ENCODE data around the gene SNORC.

The SNORC gene

DNA sequence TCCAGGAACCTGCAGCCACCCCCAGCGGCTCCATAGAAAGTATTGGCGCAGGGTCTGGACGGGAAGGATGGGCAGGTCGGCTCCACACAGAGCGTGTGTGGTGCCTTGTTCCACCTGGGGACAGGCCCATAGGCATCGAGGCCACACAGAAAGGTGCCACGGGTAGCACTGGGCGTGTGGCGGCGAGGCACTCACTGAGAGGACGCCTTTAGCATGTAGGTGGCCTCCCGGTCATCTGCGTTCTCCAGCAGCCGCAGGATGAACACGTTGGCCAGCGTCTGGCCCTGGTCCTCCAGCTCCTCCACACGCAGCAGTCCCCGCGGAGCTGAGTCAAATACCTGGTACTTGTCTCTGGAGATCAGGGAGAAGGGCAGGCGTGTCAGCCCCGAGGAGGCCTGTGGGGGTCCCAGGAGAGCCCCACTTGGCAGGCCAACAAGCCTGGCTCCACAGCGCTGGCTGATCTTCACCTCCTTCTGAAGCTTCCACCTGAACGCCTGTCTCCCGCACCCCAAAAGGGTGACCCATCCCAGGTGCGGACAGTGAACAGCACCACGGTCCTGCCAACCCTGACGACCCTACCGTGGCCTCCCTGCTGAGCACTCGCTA is 13.2 kb downstream of the SNORC start:
- no peak for DNase-seq

- DNase-seq, result no peak
Measured at GRCh38 chr2:232884001-232884421, 13.9 kb downstream of the SNORC start.

- DNase-seq, result no peak
Measured at GRCh38 chr2:232884549-232885263, 14.6 kb downstream of the SNORC start.

GRCh38 chr2:232885264-232885961 is 15.3 kb downstream of the SNORC start:
- DNase-seq, result no peak

GRCh38 chr2:232886176-232886575 is 16.1 kb downstream of the SNORC start:
- no peak for DNase-seq

- DNase-seq, result no peak
Measured at GRCh38 chr2:232886632-232887031, 16.6 kb downstream of the SNORC start.

DNA sequence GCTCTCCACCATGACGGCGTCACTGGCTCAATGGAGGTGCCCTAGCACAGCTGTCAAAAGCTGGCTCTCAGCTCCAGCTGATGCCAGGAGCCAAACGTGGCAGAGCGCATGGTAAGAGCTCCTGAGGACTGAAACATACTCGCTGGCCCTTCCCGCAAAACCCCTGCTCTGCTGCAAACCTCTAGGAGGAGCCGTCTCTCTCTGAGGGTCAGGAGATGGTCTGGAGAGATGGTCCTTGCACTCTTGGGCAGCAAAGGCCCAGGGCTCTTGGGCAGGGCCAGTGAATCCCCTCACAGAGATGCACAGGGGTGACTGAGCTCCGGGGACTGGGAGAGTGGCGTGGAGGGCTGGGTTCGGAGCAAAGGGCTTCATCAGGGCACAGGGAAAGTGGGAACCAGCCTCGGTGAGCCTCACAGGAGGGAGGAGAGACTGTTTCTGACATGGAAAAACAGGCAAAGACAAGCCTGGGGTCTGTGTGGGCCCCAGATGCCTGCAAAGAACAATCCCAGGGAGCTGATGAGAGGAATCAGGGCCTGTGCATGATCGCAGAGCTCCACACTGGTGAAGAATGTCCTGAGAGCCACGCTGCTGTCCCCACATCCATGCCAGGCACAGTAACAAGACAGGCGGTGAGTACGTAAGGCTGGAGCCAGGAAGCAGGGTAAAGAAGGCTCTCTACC is 17.2 kb downstream of the SNORC start:
- no peak for DNase-seq

- DNase-seq, result no peak
Measured at GRCh38 chr2:232888099-232888836, 18.2 kb downstream of the SNORC start.

DNA sequence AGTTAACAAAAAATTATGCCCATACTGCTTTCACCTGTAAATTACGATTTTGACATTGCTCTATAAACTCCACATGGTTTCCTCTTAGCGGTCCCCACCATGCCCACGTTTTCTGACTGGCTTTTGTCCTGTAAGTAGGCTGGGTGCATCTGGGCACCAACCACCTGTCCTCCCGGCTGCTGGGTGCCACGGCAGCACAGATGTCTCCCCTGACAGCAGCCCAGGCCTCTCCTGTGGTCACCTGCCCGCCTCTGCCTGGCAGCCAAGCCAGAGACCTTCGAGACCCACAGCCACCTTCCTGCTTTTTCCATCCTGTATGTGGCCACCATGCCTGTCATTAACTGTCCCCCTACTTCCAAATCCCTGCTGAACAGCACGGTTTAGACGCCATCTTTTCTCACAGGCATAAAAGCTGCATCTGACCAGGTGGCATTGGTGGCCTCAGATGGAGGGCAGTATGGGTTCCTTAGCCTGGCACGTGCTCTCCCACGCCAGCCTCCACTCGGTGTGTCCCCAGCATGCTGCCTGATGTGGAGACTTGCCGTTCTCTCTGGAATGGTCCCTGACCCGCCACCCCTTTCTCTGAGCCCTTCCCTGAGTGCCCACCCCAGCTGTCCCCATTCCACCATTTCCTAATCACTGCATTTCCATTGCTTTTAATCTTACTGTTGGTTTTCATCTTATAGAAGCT is 18.9 kb downstream of the SNORC start:
- DNase-seq, result no peak

DNA sequence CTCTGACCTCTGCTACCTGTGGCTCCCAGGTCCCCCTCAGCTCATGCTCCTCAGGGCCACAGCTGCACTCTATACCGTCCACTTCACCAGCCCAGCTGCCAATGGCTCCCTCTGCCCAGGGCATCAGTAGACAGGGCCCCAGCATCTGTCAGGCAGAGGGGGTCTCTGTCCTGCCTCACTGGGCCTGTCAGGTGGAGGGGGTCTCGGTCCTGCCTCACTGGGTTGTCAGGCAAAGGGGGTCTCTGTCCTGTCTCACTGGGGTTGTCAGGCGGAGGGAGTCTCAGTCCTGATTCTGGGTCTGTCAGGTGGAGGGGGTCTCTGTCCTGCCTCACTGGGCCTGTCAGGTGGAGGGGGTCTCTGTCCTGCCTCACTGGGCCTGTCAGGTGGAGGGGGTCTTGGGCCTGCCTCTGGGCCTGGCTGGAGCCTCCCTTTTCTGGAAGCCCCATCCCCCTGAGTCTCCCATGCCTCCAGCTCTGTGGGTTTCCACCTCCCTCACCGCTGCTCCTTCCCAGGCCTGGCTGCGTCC is 19.9 kb downstream of the SNORC start:
- DNase-seq, result no peak

- no peak for DNase-seq
Measured at GRCh38 chr2:232890536-232890895, 20.5 kb downstream of the SNORC start.

DNA sequence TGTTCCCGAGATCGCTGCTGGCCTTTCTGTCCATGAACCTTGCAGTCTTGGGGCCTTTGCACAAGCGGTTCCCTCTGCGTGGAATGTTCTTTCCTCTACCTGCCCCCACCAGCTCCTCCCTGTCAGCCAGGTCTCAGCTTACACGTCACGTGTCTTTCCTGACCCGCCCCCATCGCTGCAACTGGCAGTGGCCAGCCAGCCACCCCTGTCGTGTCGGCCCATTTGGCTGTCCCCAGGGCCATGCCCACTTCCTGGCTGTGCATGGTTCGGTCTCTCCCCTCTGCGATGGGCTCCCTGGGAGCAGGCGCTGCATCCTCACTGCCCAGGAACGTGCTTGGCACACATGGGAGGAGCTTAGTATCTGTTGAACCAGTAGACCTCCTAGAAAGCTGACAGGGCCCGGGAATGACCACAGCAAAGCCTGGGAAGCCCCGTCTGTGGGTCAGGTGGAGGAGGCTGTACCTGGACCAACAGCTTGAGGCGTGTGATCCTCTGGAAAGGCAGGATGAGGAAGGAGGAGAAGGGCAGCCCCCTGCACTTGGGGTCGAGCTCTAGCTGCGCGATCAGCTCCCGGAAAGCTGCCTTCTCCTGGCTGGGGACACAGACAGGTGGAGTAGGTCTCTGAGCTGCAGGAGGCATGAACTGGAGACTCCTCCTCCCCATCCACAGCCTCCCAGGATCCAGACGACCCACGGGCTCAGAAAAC is 21.0 kb downstream of the SNORC start:
- no peak for DNase-seq

- no peak for DNase-seq
Measured at GRCh38 chr2:232891621-232892071, 21.6 kb downstream of the SNORC start.

DNA sequence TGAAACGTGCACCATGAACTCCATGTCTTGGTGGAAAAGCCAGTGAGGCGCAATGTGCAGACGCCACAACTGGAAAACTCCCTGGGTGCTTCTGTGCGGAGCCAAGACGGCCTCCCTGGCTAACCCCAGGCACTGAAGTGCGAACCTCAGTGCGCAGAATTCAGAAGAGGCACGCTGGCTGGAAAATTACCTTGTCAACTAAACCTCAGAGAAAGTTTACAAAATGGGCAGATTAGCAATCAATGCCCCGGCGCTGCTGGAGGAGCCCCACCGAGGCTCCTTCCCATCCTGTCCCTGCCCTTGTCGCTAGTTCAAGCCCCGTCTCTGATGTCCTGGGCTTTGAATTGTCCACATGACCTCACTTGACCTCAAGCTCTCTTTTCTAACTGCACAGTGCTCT is 22.2 kb downstream of the SNORC start:
- DNase-seq, result no peak

DNA sequence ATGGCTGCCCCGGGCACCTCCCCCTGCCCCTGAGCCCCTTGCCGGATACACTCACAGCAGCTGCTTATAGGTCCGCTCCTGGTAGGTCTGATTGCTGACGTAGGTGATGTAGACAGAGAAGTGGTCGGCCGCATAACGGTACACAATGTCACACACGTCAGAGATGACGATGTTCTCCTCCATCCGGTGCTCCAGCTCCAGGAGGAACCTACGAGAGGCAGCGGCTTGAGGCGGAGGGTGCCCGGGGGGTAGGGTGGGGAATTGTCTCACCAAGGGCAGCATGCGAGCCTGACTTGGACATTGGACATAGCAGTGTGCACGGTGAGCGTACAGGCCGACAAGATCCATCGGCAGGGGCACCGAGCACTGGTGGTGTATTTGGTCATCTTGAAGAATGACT is 22.8 kb downstream of the SNORC start:
- DNase-seq, result no peak

DNA sequence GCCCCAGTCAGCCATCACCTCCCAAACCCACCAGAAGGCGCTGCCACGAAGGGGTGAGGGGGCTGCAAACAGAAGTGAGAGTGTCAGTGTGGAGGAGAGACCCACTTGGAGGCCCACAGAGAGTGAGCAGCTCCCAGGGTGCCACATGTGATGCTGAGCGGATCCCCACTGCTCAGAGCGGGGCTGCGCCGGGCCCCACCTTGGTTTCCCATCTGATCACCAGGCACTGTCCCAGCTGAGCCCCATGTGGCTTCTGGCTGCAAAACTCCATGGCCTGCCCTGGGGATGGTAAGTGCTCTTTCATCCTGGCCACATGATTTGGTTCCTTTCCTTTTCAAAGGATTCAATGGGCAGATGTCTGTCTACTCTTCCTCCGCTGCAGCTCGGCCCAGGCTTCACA is 23.8 kb downstream of the SNORC start:
- no peak for DNase-seq

DNA sequence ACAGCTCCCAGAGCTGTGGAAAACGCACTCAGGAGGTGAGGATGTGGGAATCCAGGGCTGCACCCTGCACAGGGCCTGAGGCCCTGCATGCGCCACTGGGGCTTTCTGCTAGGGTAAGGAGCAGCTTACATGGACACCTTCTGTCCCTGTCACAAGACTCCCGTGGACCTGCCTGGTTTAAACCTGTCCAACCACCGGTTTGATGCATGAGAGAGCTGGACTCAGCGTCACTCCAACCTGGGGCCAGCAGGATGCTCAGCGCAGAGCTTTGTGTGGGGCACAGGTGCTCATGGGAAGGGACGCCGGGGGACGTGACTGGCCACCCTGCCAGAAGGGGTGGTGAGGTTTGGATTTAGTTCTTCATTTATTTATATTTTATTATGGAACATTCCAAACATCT is 24.2 kb downstream of the SNORC start:
- DNase-seq, result no peak

DNA sequence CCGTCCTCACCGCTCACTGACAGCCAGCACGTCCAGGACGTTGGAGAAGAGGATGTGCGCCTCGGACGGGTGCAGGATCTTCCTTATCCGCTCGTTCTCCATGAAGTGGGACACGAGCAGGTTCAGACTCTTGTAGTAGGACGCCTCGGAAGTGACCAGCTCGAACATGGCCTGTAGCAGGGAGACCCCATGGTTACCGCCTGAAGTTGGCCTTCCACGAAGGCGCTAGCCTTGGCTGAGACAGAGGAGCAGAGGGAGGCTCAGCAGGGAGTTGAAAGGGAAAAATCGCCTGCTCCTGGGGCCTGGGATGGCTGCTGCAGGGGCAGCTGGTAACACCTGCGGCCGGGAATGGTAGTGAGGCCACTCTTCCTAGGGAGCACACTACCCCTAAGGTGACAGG is 24.7 kb downstream of the SNORC start:
- no peak for DNase-seq

DNA sequence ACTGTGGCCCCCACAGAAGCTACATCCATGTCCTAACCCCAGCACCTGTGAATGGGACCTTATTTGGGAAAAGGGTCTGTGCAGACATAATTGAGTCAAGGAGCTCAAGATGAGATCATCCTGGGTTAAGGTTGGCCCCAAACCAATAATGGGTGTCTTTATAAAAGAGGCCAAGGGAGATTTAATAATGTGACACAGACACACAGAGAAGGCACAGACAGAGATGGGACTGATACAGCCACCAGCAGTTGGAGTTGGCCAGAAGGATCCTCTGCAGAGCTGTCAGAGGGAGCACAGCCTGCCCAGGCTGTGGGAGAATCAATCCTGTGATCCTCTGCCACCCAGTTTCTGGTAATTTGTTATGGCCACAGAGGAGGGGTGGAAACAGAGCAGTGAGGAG is 26.0 kb downstream of the SNORC start:
- no peak for DNase-seq

DNA sequence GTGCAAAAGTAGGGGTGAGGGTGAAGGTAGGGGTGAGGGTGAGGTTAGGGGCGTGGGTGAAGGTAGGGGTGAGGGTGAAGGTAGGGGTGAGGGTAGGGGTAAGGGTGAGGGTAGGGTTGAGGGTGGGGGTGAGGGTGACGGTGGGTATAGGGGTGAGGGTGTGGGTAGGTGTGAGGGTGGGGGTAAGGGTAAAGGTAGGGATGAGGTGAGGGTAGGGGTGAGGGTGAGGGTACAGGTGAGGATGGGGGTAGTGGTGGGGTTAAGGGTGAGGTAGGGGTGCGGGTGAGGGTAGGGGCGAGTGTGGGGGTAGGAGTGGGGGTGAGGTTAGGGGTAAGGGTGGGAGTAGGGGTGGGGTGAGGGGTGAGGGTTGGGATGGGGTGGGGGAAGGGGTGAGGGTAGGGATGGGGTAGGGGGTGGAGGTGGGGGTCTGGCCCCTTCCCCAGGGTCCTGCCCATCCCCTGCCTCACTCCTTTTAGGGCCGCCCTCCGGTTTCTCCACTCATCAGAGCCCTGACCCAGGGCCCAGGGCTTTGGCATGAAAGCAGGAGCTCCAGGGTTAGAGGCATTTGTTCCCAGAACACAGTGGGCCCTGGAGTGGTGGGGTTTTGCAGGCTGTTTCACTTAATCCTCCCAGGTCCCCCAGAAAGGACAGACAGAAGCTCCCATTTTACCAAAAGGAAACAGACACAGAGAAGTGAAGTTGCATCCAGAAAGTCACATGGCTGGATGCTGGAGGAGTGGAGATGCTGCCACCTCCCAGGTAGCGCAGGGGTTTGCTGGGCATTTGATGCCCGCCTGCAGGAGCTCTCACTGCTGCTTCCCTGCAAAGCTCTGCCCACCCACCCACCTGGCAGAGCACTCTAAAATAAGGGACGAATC is 26.9 kb downstream of the SNORC start:
- no peak for DNase-seq

Measured in NCI-H2227 treated with DMSO at 0.1 percent for 48 hours (cell line).